ENCODE data around the gene EDDM13.

EDDM13 gene

DNA sequence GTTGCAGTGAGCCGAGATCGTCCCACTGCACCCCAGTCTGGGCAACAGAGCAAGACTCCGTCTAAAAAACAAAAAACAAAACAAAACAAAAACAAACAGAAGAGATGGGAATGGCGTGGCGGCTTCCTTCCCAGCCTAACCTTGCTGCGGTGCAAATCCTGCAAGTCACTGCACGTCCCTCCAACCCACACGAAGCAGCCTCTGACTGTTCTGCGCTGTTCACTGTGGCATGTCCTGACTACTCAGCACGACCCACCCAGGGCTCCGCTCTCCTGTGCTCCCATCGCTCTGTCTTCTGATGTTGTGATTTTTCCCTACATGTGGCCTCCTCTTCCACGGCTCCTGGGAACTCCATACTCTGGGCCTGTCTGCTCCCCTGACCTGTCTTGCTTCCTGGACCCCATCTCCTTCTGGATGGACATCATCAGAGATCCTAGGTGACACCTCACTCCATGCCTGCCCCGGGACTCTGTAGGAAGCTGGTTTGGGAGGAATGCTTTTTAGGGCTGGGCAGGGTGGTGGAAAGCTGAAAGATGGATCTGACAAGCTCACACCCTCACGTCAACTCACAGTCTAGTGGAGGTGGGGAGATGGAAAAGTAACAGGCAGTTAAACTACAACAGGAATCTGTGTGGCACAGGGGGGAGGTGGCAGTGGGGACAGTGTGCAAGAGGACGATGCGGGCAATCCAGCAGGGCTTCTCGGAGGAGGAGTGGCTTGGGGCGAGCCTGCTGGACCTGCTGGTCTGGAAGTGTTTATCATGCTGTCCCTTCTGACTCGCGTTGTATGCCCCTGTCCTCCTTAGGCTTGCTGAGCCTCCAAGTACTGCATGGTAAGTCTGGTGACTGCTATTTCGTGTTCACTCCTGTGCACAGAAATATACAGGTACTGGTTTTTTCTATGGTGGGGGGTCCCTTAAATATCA lies 23.2 kb downstream of the EDDM13 start:
- no peaks in the 10 kb centered on the region for H3K9me2 ChIP-seq (replicated peaks; ENCODE audit: control insufficient read depth, low read length)
- no peaks in the 10 kb centered on the region for H3K27me3 ChIP-seq (ENCODE audit: control insufficient read depth, low read length)
- no peaks in the 10 kb centered on the region for H3K4me1 ChIP-seq (ENCODE audit: control insufficient read depth, low read length)
- H3K9me3 ChIP-seq (ENCODE audit: control insufficient read depth, insufficient read depth, low read length), result no peaks in the 10 kb centered on the region
- TF ChIP-seq CTCF (IDR thresholded peaks at IDR 0.05; ENCODE audit: low read depth, low read length, poor library complexity, severe bottlenecking) (no peak), EZH2phosphoT487 (IDR thresholded peaks at IDR 0.05; ENCODE audit: borderline replicate concordance, low read length) (no peak)
- no peak overlapping the region for H3K4me2 ChIP-seq (ENCODE audit: low read length)
- H4K20me1 ChIP-seq (ENCODE audit: control insufficient read depth, insufficient read depth, low read depth, low read length), result no peaks in the 10 kb centered on the region
- no peaks in the 10 kb centered on the region for H3F3A ChIP-seq (ENCODE audit: control insufficient read depth, insufficient read depth)
- H3K4me3 ChIP-seq (ENCODE audit: low read length), result no peak overlapping the region
- no peak overlapping the region for H3K27ac ChIP-seq (ENCODE audit: low read depth, low read length)
- no peaks in the 10 kb centered on the region for H3K36me3 ChIP-seq (ENCODE audit: control insufficient read depth, low read length)
- H3K79me2 ChIP-seq (ENCODE audit: control insufficient read depth, low read length), result no peaks in the 10 kb centered on the region

DNA sequence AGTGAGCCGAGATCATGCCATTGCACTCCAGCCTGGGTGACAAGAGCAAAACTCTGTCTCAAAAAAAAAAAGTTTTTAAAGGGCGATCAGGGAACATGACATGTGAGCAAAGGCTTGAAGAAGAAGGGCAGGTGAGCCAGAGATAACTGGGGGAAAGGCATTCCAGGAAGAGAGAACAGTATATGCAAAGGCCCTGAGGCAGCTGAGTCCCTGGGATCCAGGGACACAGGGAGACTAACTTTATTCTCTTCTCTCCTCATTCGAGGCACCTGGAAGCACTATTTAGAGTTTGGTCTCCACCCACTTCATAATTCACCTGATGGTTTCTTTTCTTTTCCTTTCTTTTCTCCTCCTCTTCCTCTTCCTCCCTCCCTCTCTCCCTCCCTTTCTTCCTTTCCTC lies 24.5 kb downstream of the EDDM13 start:
- Histone ChIP-seq H3K9me2 (replicated peaks; ENCODE audit: control insufficient read depth, low read length) (no peaks in the 10 kb centered on the region), H3F3A (ENCODE audit: control insufficient read depth, insufficient read depth) (no peaks in the 10 kb centered on the region), H3K4me2 (ENCODE audit: low read length) (no peak overlapping the region), H3K9me3 (ENCODE audit: control insufficient read depth, insufficient read depth, low read length) (no peaks in the 10 kb centered on the region), H4K20me1 (ENCODE audit: control insufficient read depth, insufficient read depth, low read depth, low read length) (no peaks in the 10 kb centered on the region), H3K36me3 (ENCODE audit: control insufficient read depth, low read length) (no peaks in the 10 kb centered on the region), H3K79me2 (ENCODE audit: control insufficient read depth, low read length) (no peaks in the 10 kb centered on the region), H3K4me3 (ENCODE audit: low read length) (no peak overlapping the region), H3K27me3 (ENCODE audit: control insufficient read depth, low read length) (no peaks in the 10 kb centered on the region), H3K27ac (ENCODE audit: low read depth, low read length) (no peak overlapping the region), H3K4me1 (ENCODE audit: control insufficient read depth, low read length) (no peaks in the 10 kb centered on the region)
- TF ChIP-seq CTCF (IDR thresholded peaks at IDR 0.05; ENCODE audit: low read depth, low read length, poor library complexity, severe bottlenecking) (no peak), EZH2phosphoT487 (IDR thresholded peaks at IDR 0.05; ENCODE audit: borderline replicate concordance, low read length) (no peak)

DNA sequence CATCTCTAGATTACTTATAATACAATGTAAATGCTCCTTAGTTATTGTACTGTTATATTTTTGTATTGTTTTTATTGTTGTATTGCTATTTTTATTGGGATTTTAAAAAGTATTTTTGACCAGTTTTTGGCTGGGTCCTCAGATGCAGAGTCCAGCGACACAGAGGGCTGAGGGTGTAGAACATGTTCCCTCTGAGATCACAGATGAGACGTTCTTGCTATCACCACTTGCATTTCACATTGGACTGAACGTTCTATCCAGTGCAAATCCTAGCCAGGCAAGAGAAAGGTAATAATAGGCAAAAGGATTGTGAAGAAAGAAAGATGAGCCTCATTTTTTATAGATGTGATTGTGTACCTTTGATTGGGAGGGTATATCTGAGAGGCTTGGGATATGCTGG lies 27.1 kb downstream of the EDDM13 start:
- H3K9me3 ChIP-seq (ENCODE audit: control insufficient read depth, insufficient read depth, low read length), result no peaks in the 10 kb centered on the region
- TF ChIP-seq CTCF (IDR thresholded peaks at IDR 0.05; ENCODE audit: low read depth, low read length, poor library complexity, severe bottlenecking) (no peak), EZH2phosphoT487 (IDR thresholded peaks at IDR 0.05; ENCODE audit: borderline replicate concordance, low read length) (no peak)
- no peaks in the 10 kb centered on the region for H4K20me1 ChIP-seq (ENCODE audit: control insufficient read depth, insufficient read depth, low read depth, low read length)
- H3K4me1 ChIP-seq (ENCODE audit: control insufficient read depth, low read length), result no peaks in the 10 kb centered on the region
- no peaks in the 10 kb centered on the region for H3K27me3 ChIP-seq (ENCODE audit: control insufficient read depth, low read length)
- no peaks in the 10 kb centered on the region for H3K79me2 ChIP-seq (ENCODE audit: control insufficient read depth, low read length)
- H3K36me3 ChIP-seq (ENCODE audit: control insufficient read depth, low read length), result no peaks in the 10 kb centered on the region
- H3K9me2 ChIP-seq (replicated peaks; ENCODE audit: control insufficient read depth, low read length), result no peaks in the 10 kb centered on the region
- H3F3A ChIP-seq (ENCODE audit: control insufficient read depth, insufficient read depth), result no peaks in the 10 kb centered on the region
- H3K27ac ChIP-seq (ENCODE audit: low read depth, low read length), result no peak overlapping the region
- H3K4me2 ChIP-seq (ENCODE audit: low read length), result no peak overlapping the region
- H3K4me3 ChIP-seq (ENCODE audit: low read length), result no peak overlapping the region

Data from DOHH2 (cell line).